HEK293 (cell line): ENCODE measurements around the gene OBP2A.

Experiments used
- CTCF ChIA-PET: fragments of 350-600 bp; formaldehyde crosslinking; extraction: SDS; loops from one replicate; lab custom pipeline; 2021; ENCODE audit warnings: antibody characterized with exemption; lab: Yijun Ruan, JAX
- POLR2A ChIA-PET: fragments of 300-600 bp; formaldehyde crosslinking; extraction: SDS; loops from one replicate; lab custom pipeline; 2020; ENCODE audit warnings: antibody characterized with exemption, inconsistent platforms; lab: Yijun Ruan, JAX
- H3K27ac ChIP-seq: fragments of 200-500 bp; sonication (Bioruptor generic); 2 replicates; pipeline ENCODE4 v1.5.1; 2014; ENCODE audit warnings: low read depth, low read length, control low read depth, inconsistent platforms; ENCODE audit errors: extremely low read depth
- H3K36me3 ChIP-seq, 2 experiments: fragments of 200-500 bp in 1 of 2; sonication (Bioruptor generic) in 1 of 2; 1 replicate in 1 of 2; 2 replicates in 1 of 2; pipeline ENCODE4 v1.5.1; 2014 to 2017; ENCODE audit warnings: inconsistent platforms in 2 of 2, low read length in 2 of 2; ENCODE audit not compliant: control insufficient read depth in 2 of 2, insufficient read depth in 1 of 2
- H3K4me1 ChIP-seq: fragments of 200-500 bp; sonication (Bioruptor generic); 2 replicates; pipeline ENCODE4 v1.5.1; 2014; ENCODE audit warnings: mild to moderate bottlenecking, low read length, inconsistent platforms; ENCODE audit not compliant: control insufficient read depth, insufficient read depth
- H3K4me3 ChIP-seq: 2 replicates; pipeline ENCODE4 v1.5.1; 2011; ENCODE audit warnings: low read depth, mild to moderate bottlenecking, control low read depth, low read length, moderate library complexity
- H3K9me3 ChIP-seq: fragments of 200-500 bp; sonication (Bioruptor generic); 2 replicates; pipeline ENCODE4 v1.5.1; 2014; ENCODE audit warnings: low read depth, low read length, inconsistent platforms; ENCODE audit not compliant: control insufficient read depth, insufficient read depth
- FEZF1 ChIP-seq: fragments of 450-650 bp; formaldehyde crosslinking; IDR thresholded peaks from 2 replicates; pipeline ENCODE4 v1.5.1; 2016; ENCODE audit warnings: missing biosample characterization, missing genetic modification characterization
- HIC1 ChIP-seq: fragments of 450-650 bp; formaldehyde crosslinking; IDR thresholded peaks from 2 replicates; pipeline ENCODE4 v1.5.1; 2016; ENCODE audit warnings: missing biosample characterization, missing genetic modification characterization
- MEIS1 ChIP-seq: sonication (generic); formaldehyde crosslinking; IDR thresholded peaks from 2 replicates; pipeline ENCODE4 v1.8.1; 2022; ENCODE audit warnings: missing genetic modification reagents, mild to moderate bottlenecking, borderline replicate concordance
- MZF1 ChIP-seq: fragments of 450-650 bp; formaldehyde crosslinking; IDR thresholded peaks from 2 replicates; pipeline ENCODE4 v1.5.1; 2017; ENCODE audit warnings: missing biosample characterization, missing genetic modification characterization, borderline replicate concordance
- OSR2 ChIP-seq: fragments of 450-650 bp; formaldehyde crosslinking; IDR thresholded peaks from 2 replicates; pipeline ENCODE4 v1.5.1; 2016; ENCODE audit warnings: missing biosample characterization, missing genetic modification characterization
- YY1 ChIP-seq: fragments of 450-650 bp; formaldehyde crosslinking; IDR thresholded peaks from 2 replicates; pipeline ENCODE4 v1.5.1; 2018; ENCODE audit warnings: missing biosample characterization, missing genetic modification characterization
- ZBTB17 ChIP-seq: fragments of 450-650 bp; formaldehyde crosslinking; IDR thresholded peaks from 2 replicates; pipeline ENCODE4 v1.5.1; 2016; ENCODE audit warnings: missing biosample characterization, missing genetic modification characterization
- ZBTB48 ChIP-seq: fragments of 450-650 bp; formaldehyde crosslinking; IDR thresholded peaks from 2 replicates; pipeline ENCODE4 v1.5.1; 2016; ENCODE audit warnings: missing biosample characterization, missing genetic modification characterization
- ZBTB6 ChIP-seq: fragments of 450-650 bp; formaldehyde crosslinking; IDR thresholded peaks from 2 replicates; pipeline ENCODE4 v1.5.1; 2017; ENCODE audit warnings: missing biosample characterization, missing genetic modification characterization
- ZNF114 ChIP-seq: fragments of 450-650 bp; formaldehyde crosslinking; IDR thresholded peaks from 2 replicates; pipeline ENCODE4 v1.5.0; 2017; ENCODE audit warnings: missing biosample characterization, missing genetic modification characterization
- ZNF121 ChIP-seq: fragments of 450-650 bp; formaldehyde crosslinking; IDR thresholded peaks from 2 replicates; pipeline ENCODE4 v1.5.1; 2016; ENCODE audit warnings: missing biosample characterization, missing genetic modification characterization
- ZNF16 ChIP-seq: fragments of 450-650 bp; formaldehyde crosslinking; IDR thresholded peaks from 2 replicates; pipeline ENCODE4 v1.5.1; 2016; ENCODE audit warnings: low read depth, missing biosample characterization, missing genetic modification characterization
- ZNF202 ChIP-seq: fragments of 450-650 bp; formaldehyde crosslinking; IDR thresholded peaks from 2 replicates; pipeline ENCODE4 v1.5.1; 2016; ENCODE audit warnings: missing biosample characterization, missing genetic modification characterization, borderline replicate concordance
- ZNF214 ChIP-seq: fragments of 450-650 bp; formaldehyde crosslinking; IDR thresholded peaks from 2 replicates; pipeline ENCODE4 v1.5.1; 2017; ENCODE audit warnings: missing biosample characterization, mild to moderate bottlenecking, missing genetic modification characterization, borderline replicate concordance
- ZNF248 ChIP-seq: fragments of 450-650 bp; formaldehyde crosslinking; IDR thresholded peaks from 2 replicates; pipeline ENCODE4 v1.5.1; 2017; ENCODE audit warnings: missing biosample characterization, missing genetic modification characterization
- ZNF274 ChIP-seq, 2 experiments: fragments of 200-500 bp in 1 of 2; fragments of 450-650 bp in 1 of 2; sonication (Bioruptor generic) in 1 of 2; formaldehyde crosslinking in 1 of 2; IDR thresholded peaks; 2 replicates each; pipeline versions ENCODE4 v1.5.1 to v1.6.1; 2014 to 2016; ENCODE audit warnings: borderline replicate concordance in 1 of 2, inconsistent platforms in 1 of 2, low read length in 1 of 2, missing biosample characterization in 1 of 2, missing genetic modification characterization in 1 of 2
- ZNF350 ChIP-seq: fragments of 450-650 bp; formaldehyde crosslinking; IDR thresholded peaks from 2 replicates; pipeline ENCODE4 v1.5.0; 2017; ENCODE audit warnings: missing biosample characterization, mild to moderate bottlenecking, missing genetic modification characterization
- ZNF37A ChIP-seq: fragments of 450-650 bp; IDR thresholded peaks from 2 replicates; pipeline ENCODE4 v1.5.1; 2018; ENCODE audit warnings: missing biosample characterization, missing genetic modification characterization
- ZNF404 ChIP-seq: fragments of 450-650 bp; formaldehyde crosslinking; IDR thresholded peaks from 2 replicates; pipeline ENCODE4 v1.5.1; 2017; ENCODE audit warnings: missing biosample characterization, missing genetic modification characterization
- ZNF513 ChIP-seq: fragments of 450-650 bp; IDR thresholded peaks from 2 replicates; pipeline ENCODE4 v1.5.1; 2018; ENCODE audit warnings: missing biosample characterization, missing genetic modification characterization
- ZNF514 ChIP-seq: fragments of 450-650 bp; formaldehyde crosslinking; IDR thresholded peaks from 2 replicates; pipeline ENCODE4 v1.5.1; 2016; ENCODE audit warnings: missing biosample characterization, missing genetic modification characterization
- ZNF558 ChIP-seq: fragments of 450-650 bp; formaldehyde crosslinking; IDR thresholded peaks from 2 replicates; pipeline ENCODE4 v1.5.1; 2016; ENCODE audit warnings: missing biosample characterization, missing genetic modification characterization
- ZNF664 ChIP-seq: fragments of 450-650 bp; formaldehyde crosslinking; IDR thresholded peaks from 2 replicates; pipeline ENCODE4 v1.5.1; 2016; ENCODE audit warnings: missing biosample characterization, missing genetic modification characterization
- ZNF704 ChIP-seq: fragments of 450-650 bp; formaldehyde crosslinking; IDR thresholded peaks from 2 replicates; pipeline ENCODE4 v1.5.1; 2016; ENCODE audit warnings: missing biosample characterization, missing genetic modification characterization
- ZNF791 ChIP-seq: fragments of 450-650 bp; formaldehyde crosslinking; IDR thresholded peaks from 2 replicates; pipeline ENCODE4 v1.5.1; 2016; ENCODE audit warnings: missing biosample characterization, missing genetic modification characterization
- ZSCAN23 ChIP-seq: fragments of 450-650 bp; formaldehyde crosslinking; IDR thresholded peaks from 2 replicates; pipeline ENCODE4 v1.5.1; 2016; ENCODE audit warnings: missing biosample characterization, missing genetic modification characterization

Gene OBP2A

GRCh38 chr9:135580664-135581380 is 34.9 kb downstream of the OBP2A start:
- Histone ChIP-seq H3K4me3 (no peak overlapping the region), H3K36me3 (no peaks in the 10 kb centered on the region), H3K9me3 (no peaks in the 10 kb centered on the region), H3K4me1 (no peaks in the 10 kb centered on the region), H3K27ac (no peak overlapping the region)
- CTCF ChIA-PET, result no interaction called here
- TF ChIP-seq ZBTB17 (tag by site-specific recombination), result no peak
- TF ChIP-seq ZNF16 (tag by site-specific recombination), result no peak
- no peak for TF ChIP-seq OSR2 (tag by site-specific recombination)
- TF ChIP-seq ZNF404 (tag by site-specific recombination), result no peak
- no peak for TF ChIP-seq ZNF114 (tag by site-specific recombination)
- no peak for TF ChIP-seq HIC1 (tag by site-specific recombination)
- no peak for TF ChIP-seq ZNF202
- TF ChIP-seq ZNF274 (IDR thresholded peaks at IDR 0.05; ENCODE audit: low read length), result no peak
- TF ChIP-seq ZNF274 (tag by site-specific recombination; IDR thresholded peaks at IDR 0.05; ENCODE audit: borderline replicate concordance), result no peak
- TF ChIP-seq ZNF791 (tag by site-specific recombination), result no peak
- no peak for TF ChIP-seq ZNF214
- TF ChIP-seq, all 188 proteins: peak for 0
- POLR2A ChIA-PET, result no interaction called here

GRCh38 chr9:135581636-135582426 is 35.9 kb downstream of the OBP2A start:
- no peaks in the 10 kb centered on the region for H3K4me1 ChIP-seq
- no peaks in the 10 kb centered on the region for H3K36me3 ChIP-seq
- ChIA-PET POLR2A (no interaction called here), CTCF (interaction anchor here (1.2 kb wide), 1 partner anchor 22 kb away, joined by 4 read pairs; no protein-coding TSS in a partner anchor)
- no peaks in the 10 kb centered on the region for H3K9me3 ChIP-seq
- H3K27ac ChIP-seq, result no peak overlapping the region
- TF ChIP-seq ZNF37A (tag by site-specific recombination) (no peak), ZNF664 (tag by site-specific recombination) (no peak), YY1 (tag by site-specific recombination) (no peak), MEIS1 (CRISPR knock-in tag) (no peak), ZNF514 (tag by site-specific recombination) (no peak)
- TF ChIP-seq, all 188 proteins: peak for 0
- H3K4me3 ChIP-seq, result no peak overlapping the region

- H3K36me3 ChIP-seq, result no peaks in the 10 kb centered on the region
- TF ChIP-seq ZNF704 (no peak), ZNF350 (no peak), FEZF1 (tag by site-specific recombination) (no peak), ZNF513 (no peak), ZSCAN23 (tag by site-specific recombination) (no peak), ZNF558 (tag by site-specific recombination) (no peak), MZF1 (tag by site-specific recombination) (no peak), ZNF121 (tag by site-specific recombination) (no peak), ZNF248 (tag by site-specific recombination) (no peak), ZBTB6 (no peak), ZBTB48 (tag by site-specific recombination) (no peak)
Measured at GRCh38 chr9:135582541-135582940, 36.6 kb downstream of the OBP2A start.

More at GRCh38 chr9:135582541-135582940, 36.6 kb downstream of the OBP2A start:
- POLR2A ChIA-PET, result no interaction called here
- CTCF ChIA-PET, result interaction anchor here (1.2 kb wide), 1 partner anchor 21 kb away, joined by 4 read pairs; no protein-coding TSS in a partner anchor
- Histone ChIP-seq H3K9me3 (no peaks in the 10 kb centered on the region), H3K4me1 (no peaks in the 10 kb centered on the region), H3K27ac (no peak overlapping the region), H3K4me3 (no peak overlapping the region)
